HepG2 (cell line): ENCODE data around the gene QRSL1. TPM values are rescaled to one million over a fixed set of nuclear protein-coding genes. Genes with fewer than 3 reads are reported as not detected.
A peak's percentile ranks its signal among the peaks of the same experiment; 100 is the strongest.

ENCODE experiments used
- FOXO1 ChIP-seq: sonication (generic); formaldehyde crosslinking; IDR thresholded peaks from 2 replicates; pipeline ENCODE4 v1.4.0; 2020; ENCODE audit warnings: missing genetic modification reagents
- GATAD1 ChIP-seq: IDR thresholded peaks from 2 replicates; pipeline ENCODE4 v1.6.1; 2016; ENCODE audit warnings: missing genetic modification reagents, missing compliant biosample characterization
- KAT7 ChIP-seq: IDR thresholded peaks from 2 replicates; pipeline ENCODE4 v1.6.1; 2018; ENCODE audit warnings: borderline replicate concordance, missing compliant biosample characterization
- MED1 ChIP-seq: sonication (generic); formaldehyde crosslinking; IDR thresholded peaks from 2 replicates; pipeline ENCODE4 v1.4.0; 2020; ENCODE audit warnings: missing genetic modification reagents
- MEIS2 ChIP-seq: sonication (generic); formaldehyde crosslinking; IDR thresholded peaks from 2 replicates; pipeline ENCODE4 v1.9.0; 2021; ENCODE audit warnings: mild to moderate bottlenecking, missing genetic modification reagents
- NFE2 ChIP-seq: sonication (generic); formaldehyde crosslinking; IDR thresholded peaks from 2 replicates; pipeline ENCODE4 v1.4.0; 2020; ENCODE audit warnings: missing genetic modification reagents
- NFKBIZ ChIP-seq: IDR thresholded peaks from 2 replicates; pipeline ENCODE4 v1.6.1; 2018; ENCODE audit warnings: missing genetic modification reagents, missing compliant biosample characterization
- PAXIP1 ChIP-seq: sonication (generic); formaldehyde crosslinking; conservative IDR thresholded peaks from 2 replicates; pipeline ENCODE4 v1.4.0; 2020; ENCODE audit warnings: mild to moderate bottlenecking, missing genetic modification reagents, moderate library complexity
- PITX1 ChIP-seq: sonication (generic); formaldehyde crosslinking; IDR thresholded peaks from 2 replicates; pipeline ENCODE4 v1.5.1; 2020; ENCODE audit warnings: mild to moderate bottlenecking, missing genetic modification reagents
- REST ChIP-seq, 2 experiments: IDR thresholded peaks; 2 replicates each; pipeline ENCODE4 v1.6.1; 2011 to 2012; ENCODE audit warnings: low read length in 2 of 2, borderline replicate concordance in 1 of 2, low read depth in 1 of 2, mild to moderate bottlenecking in 1 of 2, moderate library complexity in 1 of 2
- RFXANK ChIP-seq: IDR thresholded peaks from 2 replicates; pipeline ENCODE4 v1.6.1; 2016
- ZGPAT ChIP-seq: IDR thresholded peaks from 2 replicates; pipeline ENCODE4 v1.6.1; 2016; ENCODE audit warnings: mild to moderate bottlenecking
- ZNF281 ChIP-seq: sonication (generic); formaldehyde crosslinking; IDR thresholded peaks from 2 replicates; pipeline ENCODE4 v1.4.0; 2020; ENCODE audit warnings: missing genetic modification reagents, borderline replicate concordance
- ZNF562 ChIP-seq: sonication (generic); formaldehyde crosslinking; IDR thresholded peaks from 2 replicates; pipeline ENCODE4 v1.8.0; 2022; ENCODE audit warnings: missing genetic modification reagents, borderline replicate concordance
- polyA plus RNA-seq, 8 experiments: library from polyadenylated mRNA; depleted of rRNA in 3 of 8; stranded (reverse) in 7 of 8; unstranded in 1 of 8; fragments of >200 nt; fragmentation: Illumina TruSeq in 4 of 8; extraction: Trizol in 4 of 8; gene quantifications; 2 replicates each; pipeline versions ENCODE4 v1.2.1 to v1.2.3, GENCODE V29; 2011 to 2016; ENCODE audit warnings: low read depth in 4 of 8, missing spikeins in 1 of 8, mixed read lengths in 1 of 8; ENCODE audit not compliant: insufficient read depth in 1 of 8
- total RNA-seq, 5 experiments: library from RNA; depleted of rRNA; stranded (reverse); fragments of >200 nt; fragmentation: Illumina TruSeq; extraction: Trizol; gene quantifications; 2 replicates each; pipeline ENCODE4 v1.2.3, GENCODE V29; 2016; ENCODE audit warnings: low read depth in 1 of 5
- TF ChIP-seq, protein P1 (sequence below): sonication (generic); formaldehyde crosslinking; IDR thresholded peaks from 2 replicates; pipeline ENCODE4 v1.4.0; 2020; ENCODE audit warnings: mild to moderate bottlenecking, low read depth, missing genetic modification reagents

Gene QRSL1
- total and polyA plus RNA-seq, 2 of the 13 experiments (the other 11 are each of a cell fraction or from before 2014, with no cell fraction given), result 8.2 to 22.3 TPM

- TF ChIP-seq ZGPAT, result peak; percentile 39; the same call in 1 of the 2 replicates
- TF ChIP-seq MED1 (CRISPR knock-in tag), result peak; percentile 36
- TF ChIP-seq ZNF562, result 0 out of 2 replicates have a peak, but pooled peaks have one; percentile 15
- no peak for TF ChIP-seq MEIS2 (CRISPR knock-in tag)
- 0 out of 2 replicates have a peak, but pooled peaks have one; percentile 12 for TF ChIP-seq GATAD1
- TF ChIP-seq NFE2, result no peak
- TF ChIP-seq REST (IDR thresholded peaks at IDR 0.05; ENCODE audit: borderline replicate concordance in 1 of 2, low read depth in 1 of 2, low read length in 2 of 2), result no peak
- no peak for TF ChIP-seq NFKBIZ
- TF ChIP-seq PITX1 (CRISPR knock-in tag), result peak; percentile 72; the same call in 1 of the 2 replicates
- TF ChIP-seq, protein P1, sequence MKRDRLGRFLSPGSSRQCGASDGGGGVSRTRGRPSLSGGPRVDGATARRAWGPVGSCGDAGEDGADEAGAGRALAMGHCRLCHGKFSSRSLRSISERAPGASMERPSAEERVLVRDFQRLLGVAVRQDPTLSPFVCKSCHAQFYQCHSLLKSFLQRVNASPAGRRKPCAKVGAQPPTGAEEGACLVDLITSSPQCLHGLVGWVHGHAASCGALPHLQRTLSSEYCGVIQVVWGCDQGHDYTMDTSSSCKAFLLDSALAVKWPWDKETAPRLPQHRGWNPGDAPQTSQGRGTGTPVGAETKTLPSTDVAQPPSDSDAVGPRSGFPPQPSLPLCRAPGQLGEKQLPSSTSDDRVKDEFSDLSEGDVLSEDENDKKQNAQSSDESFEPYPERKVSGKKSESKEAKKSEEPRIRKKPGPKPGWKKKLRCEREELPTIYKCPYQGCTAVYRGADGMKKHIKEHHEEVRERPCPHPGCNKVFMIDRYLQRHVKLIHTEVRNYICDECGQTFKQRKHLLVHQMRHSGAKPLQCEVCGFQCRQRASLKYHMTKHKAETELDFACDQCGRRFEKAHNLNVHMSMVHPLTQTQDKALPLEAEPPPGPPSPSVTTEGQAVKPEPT (CRISPR knock-in tag), result no peak
- peak; percentile 32; the same call in 1 of the 2 replicates for TF ChIP-seq ZNF281 (CRISPR knock-in tag)
- no peak for TF ChIP-seq RFXANK (CRISPR knock-in tag)
- peak; percentile 50 for TF ChIP-seq FOXO1 (CRISPR knock-in tag)
- TF ChIP-seq KAT7 (CRISPR knock-in tag), result no peak
- peak; percentile 76 for TF ChIP-seq PAXIP1
Measured at GRCh38 chr6:106622412-106622811, 7.0 kb upstream of the QRSL1 start (continued).
